Right forelimb (tissue), 1 donor: Measurements from ENCODE around the gene MAGI1.

Source experiments
- DNase-seq: peaks from one replicate; pipeline ENCODE4 v3.0.0-alpha.2; 2018

Gene MAGI1

GRCh38 chr3:65335587-65335986 is 703.1 kb downstream of the MAGI1 start:
- DNase-seq = no peak

GRCh38 chr3:65334045-65334665 is 704.6 kb downstream of the MAGI1 start:
- DNase-seq = no peak

- DNase-seq = no peak
Observed at GRCh38 chr3:65331730-65332129, 707.0 kb downstream of the MAGI1 start.

- DNase-seq = no peak
Observed at GRCh38 chr3:65330072-65330471, 708.6 kb downstream of the MAGI1 start.

GRCh38 chr3:65328148-65328547 is 710.6 kb downstream of the MAGI1 start:
- no peak for DNase-seq

- DNase-seq = no peak
Observed at GRCh38 chr3:65326574-65326973, 712.1 kb downstream of the MAGI1 start.

- no peak for DNase-seq
Observed at GRCh38 chr3:65322910-65323309, 715.8 kb downstream of the MAGI1 start.

GRCh38 chr3:65318231-65318630 is 720.5 kb downstream of the MAGI1 start:
- no peak for DNase-seq

- no peak for DNase-seq
Observed at GRCh38 chr3:65314916-65315315, 723.8 kb downstream of the MAGI1 start.

- no peak for DNase-seq
Observed at GRCh38 chr3:65314269-65314668, 724.4 kb downstream of the MAGI1 start.

- DNase-seq = no peak
Observed at GRCh38 chr3:65313666-65314065, 725.1 kb downstream of the MAGI1 start.

GRCh38 chr3:65305836-65306235 is 732.9 kb downstream of the MAGI1 start:
- no peak for DNase-seq
